Measurements from ENCODE around the gene KLF3.

DNA sequence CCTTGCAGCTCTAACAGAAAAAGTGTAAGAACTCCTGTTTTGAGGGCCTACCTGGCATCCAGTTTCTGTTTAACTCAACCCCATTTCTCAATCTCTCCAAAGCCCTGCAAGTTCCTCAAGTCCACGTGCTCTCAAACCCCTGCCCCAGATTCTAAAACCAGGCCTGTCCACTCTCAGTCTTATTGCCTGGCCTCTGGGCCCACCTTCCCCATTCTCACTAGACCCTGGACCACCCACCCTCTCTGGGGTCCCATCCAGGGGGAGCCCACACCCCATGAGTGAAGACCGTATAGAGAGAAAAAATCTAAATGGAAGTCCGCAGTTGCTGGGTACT lies 60.4 kb downstream of the KLF3 start:
- TF ChIP-seq POLR2AphosphoS5 (IDR thresholded peaks at IDR 0.05) (no peak), POLR2A (IDR thresholded peaks at IDR 0.05) (no peak)
- TF ChIP-seq, protein P1, sequence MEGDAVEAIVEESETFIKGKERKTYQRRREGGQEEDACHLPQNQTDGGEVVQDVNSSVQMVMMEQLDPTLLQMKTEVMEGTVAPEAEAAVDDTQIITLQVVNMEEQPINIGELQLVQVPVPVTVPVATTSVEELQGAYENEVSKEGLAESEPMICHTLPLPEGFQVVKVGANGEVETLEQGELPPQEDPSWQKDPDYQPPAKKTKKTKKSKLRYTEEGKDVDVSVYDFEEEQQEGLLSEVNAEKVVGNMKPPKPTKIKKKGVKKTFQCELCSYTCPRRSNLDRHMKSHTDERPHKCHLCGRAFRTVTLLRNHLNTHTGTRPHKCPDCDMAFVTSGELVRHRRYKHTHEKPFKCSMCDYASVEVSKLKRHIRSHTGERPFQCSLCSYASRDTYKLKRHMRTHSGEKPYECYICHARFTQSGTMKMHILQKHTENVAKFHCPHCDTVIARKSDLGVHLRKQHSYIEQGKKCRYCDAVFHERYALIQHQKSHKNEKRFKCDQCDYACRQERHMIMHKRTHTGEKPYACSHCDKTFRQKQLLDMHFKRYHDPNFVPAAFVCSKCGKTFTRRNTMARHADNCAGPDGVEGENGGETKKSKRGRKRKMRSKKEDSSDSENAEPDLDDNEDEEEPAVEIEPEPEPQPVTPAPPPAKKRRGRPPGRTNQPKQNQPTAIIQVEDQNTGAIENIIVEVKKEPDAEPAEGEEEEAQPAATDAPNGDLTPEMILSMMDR (IDR thresholded peaks at IDR 0.05) = no peak
